SK-N-SH treated with all-trans-retinoic acid at 6 μM for 48 hours (cell line): ENCODE results near the gene HDAC10.

Source experiments
- CREB5 ChIP-seq: fragments of 250-450 bp; sonication (Bioruptor Pico); IDR thresholded peaks from 2 replicates; pipeline ENCODE4 v1.5.1; 2020; ENCODE audit warnings: low read depth, mild to moderate bottlenecking, moderate library complexity
- CSDC2 ChIP-seq: fragments of 250-450 bp; sonication (Bioruptor Pico); IDR thresholded peaks from 2 replicates; pipeline ENCODE4 v1.5.0; 2020; ENCODE audit warnings: mild to moderate bottlenecking, moderate library complexity
- ESRRG ChIP-seq: fragments of 250-450 bp; sonication (Bioruptor Pico); IDR thresholded peaks from 2 replicates; pipeline ENCODE4 v1.6.1; 2021; ENCODE audit warnings: mild to moderate bottlenecking
- GLIS3 ChIP-seq: fragments of 250-450 bp; sonication (Bioruptor Pico); IDR thresholded peaks from 2 replicates; pipeline ENCODE4 v1.5.0; 2020; ENCODE audit warnings: mild to moderate bottlenecking, moderate library complexity
- ISL1 ChIP-seq: fragments of 250-450 bp; sonication (Bioruptor Pico); IDR thresholded peaks from 2 replicates; pipeline ENCODE4 v2.1.2; 2022; ENCODE audit warnings: mild to moderate bottlenecking, moderate library complexity
- PATZ1 ChIP-seq: fragments of 250-450 bp; sonication (Bioruptor Pico); IDR thresholded peaks from 2 replicates; pipeline ENCODE4 v1.8.0; 2020; ENCODE audit warnings: mild to moderate bottlenecking, moderate library complexity, borderline replicate concordance
- POU6F1 ChIP-seq: fragments of 250-450 bp; sonication (Bioruptor Pico); IDR thresholded peaks from 2 replicates; pipeline ENCODE4 v1.8.0; 2021; ENCODE audit warnings: low read depth, mild to moderate bottlenecking, moderate library complexity, borderline replicate concordance
- SNAI2 ChIP-seq: fragments of 250-450 bp; sonication (Bioruptor Pico); IDR thresholded peaks from 2 replicates; pipeline ENCODE4 v1.5.0; 2020; ENCODE audit warnings: mild to moderate bottlenecking, moderate library complexity
- TOX ChIP-seq: fragments of 250-450 bp; sonication (Bioruptor Pico); IDR thresholded peaks from 2 replicates; pipeline ENCODE4 v1.8.0; 2021; ENCODE audit warnings: mild to moderate bottlenecking, moderate library complexity, borderline replicate concordance
- ZC3H10 ChIP-seq: fragments of 250-450 bp; sonication (Bioruptor Pico); IDR thresholded peaks from 2 replicates; pipeline ENCODE4 v1.5.1; 2021; ENCODE audit warnings: mild to moderate bottlenecking, moderate library complexity
- ZFP3 ChIP-seq: fragments of 250-450 bp; sonication (Bioruptor Pico); IDR thresholded peaks from 2 replicates; pipeline ENCODE4 v1.5.0; 2020; ENCODE audit warnings: mild to moderate bottlenecking, moderate library complexity
- ZNF565 ChIP-seq: fragments of 450-650 bp; formaldehyde crosslinking; conservative IDR thresholded peaks from 2 replicates; pipeline ENCODE4 v1.5.0; 2020; ENCODE audit warnings: low read depth, mild to moderate bottlenecking, moderate library complexity
- ZNF8 ChIP-seq: fragments of 450-650 bp; formaldehyde crosslinking; IDR thresholded peaks from 2 replicates; pipeline ENCODE4 v1.5.0; 2020; ENCODE audit warnings: mild to moderate bottlenecking, moderate library complexity
- TF ChIP-seq, protein P1 (sequence below): fragments of 250-450 bp; sonication (Bioruptor Pico); IDR thresholded peaks from 2 replicates; pipeline ENCODE4 v1.5.1; 2021; ENCODE audit warnings: mild to moderate bottlenecking, moderate library complexity

DNA sequence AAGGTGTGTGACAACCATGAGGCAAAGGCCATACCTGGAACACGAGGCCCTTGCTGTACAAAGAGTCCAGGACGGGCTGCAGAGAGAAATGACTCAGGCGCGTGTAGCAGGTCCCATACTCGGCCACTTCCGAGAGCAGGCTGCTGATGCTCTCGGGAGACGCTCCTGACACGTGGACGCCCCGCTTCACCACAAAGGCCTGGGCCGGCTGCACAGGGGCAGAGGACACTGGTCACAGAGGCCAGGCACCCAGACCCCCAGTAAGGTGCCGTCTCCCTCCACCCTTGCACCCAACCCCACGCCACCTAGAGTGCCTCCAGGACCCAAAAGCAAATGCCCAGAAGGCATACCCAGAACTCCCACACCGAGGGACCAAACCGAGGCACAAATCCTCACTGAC, 21.7 kb downstream of the HDAC10 start:
- TF ChIP-seq ZFP3 (no peak), PATZ1 (CRISPR knock-in tag) (no peak), CREB5 (CRISPR knock-in tag) (no peak), ZC3H10 (CRISPR knock-in tag) (no peak), ZNF565 (CRISPR knock-in tag) (no peak), TOX (CRISPR knock-in tag) (no peak), POU6F1 (CRISPR knock-in tag) (no peak), SNAI2 (CRISPR knock-in tag) (no peak), GLIS3 (CRISPR knock-in tag) (no peak), ZNF8 (CRISPR knock-in tag) (no peak), ESRRG (CRISPR knock-in tag) (no peak), CSDC2 (CRISPR knock-in tag) (no peak), ISL1 (CRISPR knock-in tag) (no peak)
- TF ChIP-seq, protein P1, sequence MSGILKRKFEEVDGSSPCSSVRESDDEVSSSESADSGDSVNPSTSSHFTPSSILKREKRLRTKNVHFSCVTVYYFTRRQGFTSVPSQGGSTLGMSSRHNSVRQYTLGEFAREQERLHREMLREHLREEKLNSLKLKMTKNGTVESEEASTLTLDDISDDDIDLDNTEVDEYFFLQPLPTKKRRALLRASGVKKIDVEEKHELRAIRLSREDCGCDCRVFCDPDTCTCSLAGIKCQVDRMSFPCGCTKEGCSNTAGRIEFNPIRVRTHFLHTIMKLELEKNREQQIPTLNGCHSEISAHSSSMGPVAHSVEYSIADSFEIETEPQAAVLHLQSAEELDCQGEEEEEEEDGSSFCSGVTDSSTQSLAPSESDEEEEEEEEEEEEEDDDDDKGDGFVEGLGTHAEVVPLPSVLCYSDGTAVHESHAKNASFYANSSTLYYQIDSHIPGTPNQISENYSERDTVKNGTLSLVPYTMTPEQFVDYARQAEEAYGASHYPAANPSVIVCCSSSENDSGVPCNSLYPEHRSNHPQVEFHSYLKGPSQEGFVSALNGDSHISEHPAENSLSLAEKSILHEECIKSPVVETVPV (CRISPR knock-in tag): no peak
